ENCODE data around the gene TBC1D5.

DNA sequence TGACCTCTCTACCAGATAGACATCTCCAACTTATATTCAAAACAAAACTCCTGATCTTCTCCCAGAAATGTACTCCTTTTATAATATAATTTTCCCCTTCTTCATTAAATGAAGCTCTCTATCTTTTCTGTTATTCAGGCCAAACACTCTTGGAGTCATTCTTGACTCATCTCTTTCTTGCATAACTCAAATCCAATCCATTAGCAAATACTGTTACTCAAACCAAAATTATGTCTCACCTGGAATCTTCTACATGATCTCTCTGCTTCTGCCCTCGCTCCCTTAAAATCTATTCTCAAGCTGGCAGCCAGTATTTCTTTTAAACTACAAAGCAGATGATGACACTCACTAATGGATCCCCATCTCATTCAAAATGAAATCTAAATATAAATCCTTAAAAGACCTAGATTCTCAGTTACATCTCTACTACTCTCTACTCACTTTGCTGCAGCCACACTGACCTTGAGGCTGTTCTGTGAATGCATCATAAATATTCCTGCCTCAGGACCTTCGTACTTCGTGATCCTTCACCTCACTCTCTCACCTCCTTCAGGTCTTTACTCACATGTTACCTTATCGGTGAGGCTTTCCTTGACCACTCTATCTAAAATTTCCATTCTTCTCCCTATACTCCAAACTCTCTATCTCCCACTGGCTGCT is 160.9 kb downstream of the TBC1D5 start:
- TF ChIP-seq, protein P1, sequence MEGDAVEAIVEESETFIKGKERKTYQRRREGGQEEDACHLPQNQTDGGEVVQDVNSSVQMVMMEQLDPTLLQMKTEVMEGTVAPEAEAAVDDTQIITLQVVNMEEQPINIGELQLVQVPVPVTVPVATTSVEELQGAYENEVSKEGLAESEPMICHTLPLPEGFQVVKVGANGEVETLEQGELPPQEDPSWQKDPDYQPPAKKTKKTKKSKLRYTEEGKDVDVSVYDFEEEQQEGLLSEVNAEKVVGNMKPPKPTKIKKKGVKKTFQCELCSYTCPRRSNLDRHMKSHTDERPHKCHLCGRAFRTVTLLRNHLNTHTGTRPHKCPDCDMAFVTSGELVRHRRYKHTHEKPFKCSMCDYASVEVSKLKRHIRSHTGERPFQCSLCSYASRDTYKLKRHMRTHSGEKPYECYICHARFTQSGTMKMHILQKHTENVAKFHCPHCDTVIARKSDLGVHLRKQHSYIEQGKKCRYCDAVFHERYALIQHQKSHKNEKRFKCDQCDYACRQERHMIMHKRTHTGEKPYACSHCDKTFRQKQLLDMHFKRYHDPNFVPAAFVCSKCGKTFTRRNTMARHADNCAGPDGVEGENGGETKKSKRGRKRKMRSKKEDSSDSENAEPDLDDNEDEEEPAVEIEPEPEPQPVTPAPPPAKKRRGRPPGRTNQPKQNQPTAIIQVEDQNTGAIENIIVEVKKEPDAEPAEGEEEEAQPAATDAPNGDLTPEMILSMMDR (IDR thresholded peaks at IDR 0.05) = no peak
- TF ChIP-seq POLR2A (IDR thresholded peaks at IDR 0.05) (no peak), POLR2AphosphoS5 (IDR thresholded peaks at IDR 0.05) (no peak)

All from breast epithelium (tissue), 3 donors.